CD1c-positive myeloid dendritic cell (primary cell): Measurements from ENCODE around the gene H2BK1.

Experiments used
- DNase-seq: peaks from one replicate; pipeline ENCODE4 v3.0.0-alpha.2; 2016; ENCODE audit errors: extremely low spot score

H2BK1 gene

DNA sequence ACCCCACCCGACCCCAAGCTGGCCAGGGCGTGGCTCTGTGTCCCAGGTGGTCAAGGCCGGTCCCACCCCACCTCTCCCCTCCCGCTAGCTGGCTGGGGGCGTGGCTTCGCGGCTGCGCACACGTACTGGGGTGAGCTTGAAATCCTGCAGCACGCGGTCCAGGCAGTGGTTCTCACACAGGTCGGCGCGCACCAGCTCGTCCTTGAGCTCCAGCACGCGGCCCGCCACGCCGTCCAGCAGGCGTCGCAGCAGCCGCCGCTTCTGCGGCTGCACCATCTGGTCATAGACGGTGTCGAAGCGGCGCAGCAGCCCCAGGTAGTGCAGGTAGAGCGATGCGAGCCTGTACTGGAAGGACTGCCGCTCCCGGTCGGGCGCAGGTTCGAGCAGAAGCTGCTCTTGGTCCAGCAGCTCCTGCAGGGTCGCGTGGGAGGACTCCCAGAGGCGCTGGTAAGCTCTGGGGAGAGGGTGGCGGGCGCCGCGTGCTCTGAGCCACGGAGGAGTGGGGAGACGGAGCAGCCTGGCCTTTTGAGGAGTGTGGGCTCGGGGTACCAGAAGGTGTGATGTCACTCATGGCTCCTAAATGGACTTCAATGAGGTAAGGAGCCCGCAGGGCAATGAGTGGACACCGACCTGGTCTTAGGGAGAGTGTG lies 5.8 kb downstream of the H2BK1 start:
- DNase-seq: no peak

DNA sequence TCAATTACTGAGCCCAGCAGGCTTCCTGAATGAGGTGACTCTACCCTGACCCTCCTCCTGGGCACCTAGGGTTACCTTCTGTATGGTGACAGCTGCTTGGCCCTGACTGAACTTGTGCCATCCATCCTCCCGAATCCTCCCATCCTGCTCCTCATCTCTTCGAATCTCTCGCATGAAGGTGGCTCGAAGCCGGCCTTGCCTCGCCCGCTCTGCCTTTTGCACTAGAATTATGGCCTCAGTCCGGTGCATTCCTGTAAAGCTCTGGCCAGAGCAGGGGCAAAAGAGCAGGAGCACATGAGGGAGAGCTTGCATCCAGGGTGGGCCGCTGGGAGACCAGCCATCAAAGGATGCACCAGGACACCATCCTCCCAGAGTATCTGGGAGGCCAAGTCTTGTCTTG lies 7.5 kb downstream of the H2BK1 start:
- no peak for DNase-seq

DNA sequence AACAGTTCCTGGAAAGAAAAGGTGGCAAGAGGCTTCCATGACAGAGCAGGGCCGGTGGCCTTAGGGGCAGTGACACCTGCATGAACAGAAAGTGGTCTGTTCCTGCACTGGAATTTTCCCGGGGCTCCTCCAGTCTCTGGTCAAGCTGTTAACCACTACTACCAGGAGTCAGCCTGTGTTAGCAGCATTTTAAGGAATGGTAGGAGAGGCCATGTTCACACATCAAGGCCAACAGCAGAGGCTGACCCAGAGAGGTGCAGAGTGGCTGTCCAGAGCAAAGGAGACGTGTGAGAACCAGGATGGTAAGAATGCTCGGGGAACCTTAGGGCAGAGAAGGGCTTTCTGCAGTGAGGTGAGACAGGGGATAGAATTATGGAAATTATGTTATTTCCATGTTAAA lies 8.5 kb downstream of the H2BK1 start:
- DNase-seq: no peak

DNA sequence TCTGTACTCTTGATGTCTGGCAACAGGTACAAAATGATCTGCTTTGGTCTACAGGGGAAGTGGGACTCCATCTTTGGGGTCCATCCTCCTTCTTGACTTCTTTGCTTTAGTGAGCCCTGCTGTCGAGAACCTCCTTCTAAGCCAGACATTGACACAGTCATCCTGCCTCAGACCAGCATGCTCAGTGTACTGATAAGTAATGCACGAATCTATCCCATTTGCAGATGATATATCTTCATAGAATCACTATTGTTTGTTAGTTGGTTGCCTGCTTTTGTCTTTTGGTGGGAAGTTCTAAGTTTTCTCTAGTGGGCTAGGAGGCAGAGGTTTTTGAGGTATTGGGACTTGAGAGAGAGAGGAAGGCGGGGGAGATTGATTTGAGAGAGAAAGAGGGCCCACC lies 8.9 kb downstream of the H2BK1 start:
- DNase-seq: no peak

DNA sequence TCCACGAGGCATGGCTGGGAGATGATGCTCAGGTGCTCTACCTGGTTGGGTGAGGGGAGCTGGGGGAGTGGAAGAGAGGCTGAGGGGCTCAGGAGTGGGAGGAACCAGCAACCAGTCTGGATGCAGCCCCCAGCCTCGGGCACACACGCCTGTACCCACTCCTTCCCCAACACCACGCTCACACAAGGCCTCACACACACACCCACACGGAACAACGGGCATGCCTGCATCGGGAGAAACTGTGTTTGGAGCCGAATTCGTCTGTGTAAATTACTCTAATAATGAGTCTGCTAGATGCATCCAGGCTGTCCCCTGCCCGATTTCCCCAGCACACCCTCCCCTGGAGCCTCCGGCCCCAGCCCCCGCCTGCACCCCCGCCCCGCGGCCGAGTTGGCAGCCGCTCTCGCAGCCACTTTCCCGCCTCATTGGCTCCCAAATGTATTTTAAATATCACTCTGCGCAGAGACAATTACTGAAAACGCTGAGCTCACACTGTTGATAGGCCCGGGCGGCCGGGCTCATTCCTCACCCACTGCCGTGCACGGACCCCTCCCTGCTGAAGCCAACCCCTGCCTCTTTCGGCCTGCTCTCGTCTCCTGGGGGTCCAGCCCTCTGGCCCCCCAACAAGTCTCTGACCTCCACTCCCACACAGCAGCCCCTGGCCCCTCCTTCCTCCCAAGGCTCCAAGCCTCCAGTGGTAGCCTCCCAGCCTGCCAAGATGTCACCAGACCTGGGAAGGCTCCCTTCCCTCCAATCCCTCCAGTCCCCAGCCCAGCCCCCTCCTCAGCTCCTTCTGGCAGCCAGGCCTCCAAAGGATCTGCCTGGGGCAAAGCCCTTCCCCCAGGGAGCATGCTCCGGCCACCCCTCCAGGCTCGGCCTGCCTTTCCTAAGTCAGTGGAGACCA lies 11.1 kb downstream of the H2BK1 start:
- DNase-seq: no peak

DNA sequence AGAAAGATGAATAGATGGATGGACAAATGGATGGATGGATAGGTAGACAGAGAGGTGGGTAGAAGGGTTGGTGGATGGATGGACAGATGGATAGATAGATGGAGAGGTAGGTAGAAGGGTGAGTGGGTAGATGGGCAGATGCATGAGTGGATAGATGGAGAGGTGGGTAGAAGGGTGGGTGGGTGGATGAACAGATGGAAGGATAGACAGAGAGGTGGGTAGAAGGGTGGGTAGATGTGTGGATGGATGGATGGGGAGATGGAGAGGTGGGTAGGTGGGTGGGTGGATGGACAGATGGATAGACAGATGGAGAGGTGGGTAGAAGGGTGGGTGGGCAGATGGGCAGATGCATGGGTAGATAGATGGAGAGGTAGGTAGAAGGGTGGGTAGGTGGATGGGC lies 12.4 kb downstream of the H2BK1 start:
- no peak for DNase-seq

DNA sequence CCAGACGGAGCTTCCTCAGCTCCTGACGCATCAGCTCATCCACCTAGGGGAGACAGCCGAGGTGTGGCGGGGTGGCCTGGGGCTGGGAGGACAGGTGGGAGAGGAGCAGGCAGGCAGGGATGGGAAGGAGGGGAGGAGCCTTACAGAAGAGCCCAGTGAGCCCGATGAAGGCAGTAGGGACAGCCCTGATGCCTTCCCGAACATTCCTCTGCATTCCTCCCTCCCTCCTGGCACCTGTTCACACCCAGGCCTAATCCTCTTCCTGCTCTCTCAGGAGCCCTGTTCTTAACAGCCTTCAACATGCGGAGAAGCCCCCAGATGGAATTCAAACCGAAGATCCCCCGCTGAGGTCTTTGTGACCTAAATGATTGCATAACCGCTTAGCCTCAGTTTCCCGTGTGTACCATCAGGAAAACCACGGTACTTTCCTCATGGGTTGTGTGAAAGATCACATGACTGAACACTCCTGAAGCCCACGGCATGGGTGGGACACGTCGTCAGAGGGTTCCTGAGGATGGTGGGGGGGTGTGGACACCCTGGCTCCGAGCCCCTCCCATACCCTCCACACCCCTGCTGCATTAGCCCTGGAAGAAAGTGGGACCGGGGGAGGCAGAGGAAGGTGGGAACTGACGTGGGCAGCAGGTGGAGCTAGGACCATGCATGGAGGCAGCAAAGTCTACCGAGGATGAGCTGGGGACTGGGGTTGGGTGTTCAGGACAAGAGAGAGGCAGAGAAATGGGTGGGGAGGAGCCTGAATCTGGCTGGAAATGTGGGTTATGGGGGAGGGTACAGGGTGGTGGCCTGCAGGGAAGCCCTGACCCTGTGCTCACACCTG lies 14.5 kb downstream of the H2BK1 start:
- DNase-seq: no peak

DNA sequence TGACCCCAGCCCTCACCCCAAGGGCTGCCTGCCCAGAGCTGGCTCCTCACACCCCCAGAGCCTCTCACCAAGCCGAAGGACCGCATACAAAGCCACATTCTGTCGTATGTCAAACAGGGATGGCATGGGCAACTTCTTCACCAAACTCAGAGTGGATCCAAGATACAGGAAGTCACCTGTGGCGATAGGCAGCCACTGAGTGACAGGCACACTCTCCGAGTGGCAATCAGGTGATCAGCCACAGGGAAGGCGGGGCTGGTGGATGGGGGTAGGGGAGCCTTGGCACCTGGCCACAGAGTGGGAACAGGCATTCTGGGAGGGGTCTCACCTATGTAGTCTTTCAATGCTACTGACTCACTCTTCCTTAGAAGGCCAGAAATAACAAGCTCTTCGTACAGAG lies 16.1 kb downstream of the H2BK1 start:
- DNase-seq: no peak

DNA sequence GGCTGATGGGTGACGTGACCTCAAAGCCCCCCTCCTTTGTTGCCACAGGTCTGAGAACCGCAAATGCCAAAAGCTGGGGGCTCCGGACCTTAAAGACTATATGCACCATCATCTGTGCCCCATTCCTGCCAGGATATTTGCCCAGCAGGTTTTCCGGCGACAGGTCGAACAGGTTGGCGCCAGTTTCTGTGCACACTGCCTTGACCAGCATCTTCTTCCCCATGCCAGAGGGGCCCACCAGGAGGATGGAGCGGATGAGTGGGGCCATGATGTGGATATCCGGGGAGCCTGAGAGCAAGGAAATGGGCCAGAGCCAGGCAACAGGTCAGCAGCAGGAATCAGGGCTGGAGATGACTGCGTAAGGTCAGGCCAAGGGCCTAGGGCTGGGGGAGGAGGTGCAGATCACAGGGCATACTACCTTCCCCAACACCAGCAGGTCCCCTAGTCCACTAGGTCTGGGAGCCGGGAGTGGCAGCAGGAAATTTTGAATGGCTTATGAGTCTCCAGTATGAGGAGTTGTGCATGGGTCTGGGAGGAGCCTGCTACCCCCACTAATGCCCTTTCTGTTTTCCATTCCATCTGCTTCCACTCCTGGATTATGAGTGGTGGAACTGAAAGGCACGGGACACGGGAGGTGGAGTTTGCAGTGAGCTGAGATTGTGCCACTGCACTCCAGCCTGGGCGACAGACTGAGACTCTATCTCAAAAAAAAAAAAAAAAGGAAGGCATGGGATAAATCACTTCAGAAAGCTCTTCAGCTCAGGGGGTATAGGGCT lies 16.9 kb downstream of the H2BK1 start:
- no peak for DNase-seq

DNA sequence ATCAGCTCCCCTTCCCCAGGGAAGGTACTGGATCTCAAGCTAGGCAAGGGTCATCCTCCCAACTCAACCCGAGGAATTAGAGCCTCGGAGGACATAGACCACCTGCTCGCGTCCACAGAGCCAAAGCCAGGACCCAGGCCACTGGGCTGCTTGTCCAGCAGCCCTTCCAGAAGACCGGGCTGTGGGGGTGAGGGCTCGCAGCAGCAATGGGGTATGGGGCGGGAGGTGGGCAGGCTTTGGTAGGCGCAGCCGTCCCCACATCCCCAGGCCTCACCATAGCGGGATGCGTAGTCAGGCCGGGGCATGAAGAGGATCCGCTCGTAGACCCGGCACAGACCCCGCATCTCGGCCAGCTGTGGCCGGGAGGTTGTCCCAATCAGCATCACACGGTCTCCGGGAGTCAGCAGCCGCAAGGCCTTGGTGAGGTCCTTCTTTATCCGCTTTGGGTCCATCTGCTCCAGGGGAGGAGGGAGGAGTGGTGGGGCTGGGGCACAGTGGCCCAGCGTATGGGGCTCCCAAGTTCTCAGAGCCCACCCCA lies 18.2 kb downstream of the H2BK1 start:
- no peak for DNase-seq

DNA sequence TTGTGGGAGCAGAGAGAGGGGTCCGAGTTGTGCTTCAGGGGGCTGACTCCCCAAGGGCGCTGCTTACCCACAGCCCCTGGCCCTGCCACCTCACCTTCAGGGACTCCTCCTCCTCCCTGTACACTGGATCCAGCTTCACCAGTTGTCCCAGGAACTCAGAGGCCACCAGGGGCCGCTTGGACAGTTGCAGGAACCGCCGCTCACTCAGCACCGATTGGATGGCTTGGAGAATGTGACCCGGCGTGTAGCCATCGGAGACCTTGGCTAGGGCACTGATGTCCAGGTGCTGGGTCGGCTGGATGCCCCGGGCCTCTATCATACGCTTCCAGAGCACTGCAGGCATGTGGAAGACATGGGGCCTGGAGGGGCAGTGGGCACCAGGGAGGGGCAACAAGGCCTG lies 18.7 kb downstream of the H2BK1 start:
- DNase-seq: no peak

DNA sequence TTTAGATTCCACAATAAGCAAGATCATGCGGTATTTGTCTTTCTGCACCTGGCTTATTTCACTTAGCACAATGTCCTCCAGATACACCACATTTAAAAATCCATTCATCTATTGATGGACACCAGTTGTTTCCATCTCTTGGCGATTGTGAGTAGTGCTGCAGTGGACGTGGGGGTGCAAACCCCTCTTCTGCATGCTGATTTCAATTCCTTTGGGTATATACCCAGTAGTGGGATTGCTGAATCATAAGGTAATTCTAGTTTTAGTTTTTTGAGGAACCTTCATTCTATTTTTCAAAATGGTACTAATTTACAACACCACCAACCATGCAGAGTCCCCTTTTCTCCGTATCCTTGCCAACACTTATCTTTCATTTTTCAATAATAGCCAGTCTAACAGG lies 21.2 kb downstream of the H2BK1 start:
- no peak for DNase-seq

DNA sequence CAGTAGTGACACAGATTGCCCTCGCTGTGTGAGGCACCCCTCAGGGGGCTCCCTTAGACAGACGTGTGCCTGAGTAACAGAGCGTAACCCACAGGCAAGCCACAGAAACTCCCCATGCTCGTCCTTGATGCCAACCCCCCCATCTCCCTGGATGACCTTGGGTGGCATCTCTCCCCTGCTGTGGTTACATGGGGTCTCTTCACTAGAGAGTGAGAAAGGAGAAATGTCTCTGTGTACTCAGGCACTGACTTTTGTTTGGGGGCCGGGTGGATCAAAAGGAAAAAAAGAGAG lies 22.1 kb downstream of the H2BK1 start:
- no peak for DNase-seq

DNA sequence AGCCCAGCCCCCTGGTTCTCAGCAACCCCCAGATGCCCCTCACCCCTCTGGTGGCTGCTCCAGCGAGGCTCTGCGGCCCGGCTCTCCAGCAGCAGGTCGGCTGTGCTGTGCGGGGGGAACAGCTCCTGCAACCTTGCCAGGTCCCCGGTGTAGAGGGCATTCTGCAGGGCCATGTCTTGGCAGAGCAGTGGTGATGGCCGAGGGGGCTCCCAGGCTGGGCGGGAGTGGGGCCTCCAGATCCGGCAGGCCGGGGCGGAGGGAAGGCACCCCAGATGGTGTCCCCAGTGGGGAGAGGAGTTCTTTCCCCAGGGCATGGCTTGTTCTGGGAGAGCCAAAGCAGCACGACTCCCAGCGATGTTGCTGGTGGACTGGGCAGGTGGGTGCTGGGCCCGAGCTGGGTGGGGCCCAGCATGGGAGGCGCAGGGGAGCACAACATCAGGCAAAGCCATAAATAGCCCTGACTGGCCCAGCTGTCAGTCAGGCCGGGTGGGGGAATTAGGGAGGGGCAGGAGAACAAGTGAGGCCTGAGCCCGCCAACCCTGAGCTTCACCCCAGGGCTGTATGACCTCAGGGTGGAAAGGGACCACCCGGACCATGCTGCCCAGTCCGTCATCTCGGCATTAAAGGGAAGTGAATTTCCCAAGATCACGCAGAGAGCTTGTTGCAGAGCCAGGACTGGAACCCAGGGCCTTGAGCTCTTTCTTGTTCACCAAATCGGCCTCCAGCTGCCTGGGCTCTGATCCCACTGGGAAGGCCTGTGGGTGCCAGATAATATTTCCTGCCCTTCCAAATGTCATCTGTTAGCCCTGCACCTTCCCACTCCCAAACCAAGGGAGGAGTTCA lies 22.7 kb downstream of the H2BK1 start:
- DNase-seq: no peak

DNA sequence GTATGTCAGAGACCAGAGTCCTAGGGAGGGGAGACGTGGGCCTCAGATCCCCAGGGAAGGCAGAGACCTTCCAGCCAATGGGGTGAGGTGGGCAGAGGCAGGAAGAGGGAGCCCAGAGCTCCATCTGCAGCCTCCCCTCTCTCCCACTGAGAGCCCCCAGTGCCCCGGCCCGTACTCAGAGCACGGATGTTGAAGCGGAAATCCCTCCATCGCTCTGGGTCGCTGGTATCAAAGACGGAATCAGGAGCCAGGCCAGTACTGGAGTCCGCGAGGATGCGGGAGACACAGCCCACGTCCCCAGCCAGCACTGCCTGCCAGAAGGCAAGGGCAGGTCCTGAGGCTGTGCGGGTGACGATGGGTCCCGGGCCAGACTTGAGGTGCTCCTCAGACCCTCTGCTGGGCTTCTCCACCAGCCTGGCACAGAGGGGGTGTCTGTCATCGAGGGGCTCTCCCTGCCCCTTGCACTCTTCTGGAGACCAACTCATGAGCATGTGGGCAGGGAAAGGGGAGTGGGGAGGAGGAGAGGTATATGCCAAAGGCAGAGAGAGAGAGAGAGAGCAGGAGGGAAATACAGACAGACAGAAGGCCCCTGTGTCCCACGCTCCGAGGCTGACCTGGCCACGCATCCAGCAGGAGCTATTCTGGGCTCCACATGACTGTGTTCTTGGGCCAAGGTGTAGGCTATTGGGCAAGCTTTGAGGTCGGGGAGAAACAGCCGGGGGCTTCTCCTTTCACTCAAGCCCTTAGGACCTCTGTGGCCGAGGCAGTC lies 23.5 kb downstream of the H2BK1 start, which contains the start of gene ASB10:
ASB10 (minus strand) TSS at position 611 of the 769 bp plus-strand sequence; CDS start at position 491, 120 bp downstream.
- DNase-seq: no peak

DNA sequence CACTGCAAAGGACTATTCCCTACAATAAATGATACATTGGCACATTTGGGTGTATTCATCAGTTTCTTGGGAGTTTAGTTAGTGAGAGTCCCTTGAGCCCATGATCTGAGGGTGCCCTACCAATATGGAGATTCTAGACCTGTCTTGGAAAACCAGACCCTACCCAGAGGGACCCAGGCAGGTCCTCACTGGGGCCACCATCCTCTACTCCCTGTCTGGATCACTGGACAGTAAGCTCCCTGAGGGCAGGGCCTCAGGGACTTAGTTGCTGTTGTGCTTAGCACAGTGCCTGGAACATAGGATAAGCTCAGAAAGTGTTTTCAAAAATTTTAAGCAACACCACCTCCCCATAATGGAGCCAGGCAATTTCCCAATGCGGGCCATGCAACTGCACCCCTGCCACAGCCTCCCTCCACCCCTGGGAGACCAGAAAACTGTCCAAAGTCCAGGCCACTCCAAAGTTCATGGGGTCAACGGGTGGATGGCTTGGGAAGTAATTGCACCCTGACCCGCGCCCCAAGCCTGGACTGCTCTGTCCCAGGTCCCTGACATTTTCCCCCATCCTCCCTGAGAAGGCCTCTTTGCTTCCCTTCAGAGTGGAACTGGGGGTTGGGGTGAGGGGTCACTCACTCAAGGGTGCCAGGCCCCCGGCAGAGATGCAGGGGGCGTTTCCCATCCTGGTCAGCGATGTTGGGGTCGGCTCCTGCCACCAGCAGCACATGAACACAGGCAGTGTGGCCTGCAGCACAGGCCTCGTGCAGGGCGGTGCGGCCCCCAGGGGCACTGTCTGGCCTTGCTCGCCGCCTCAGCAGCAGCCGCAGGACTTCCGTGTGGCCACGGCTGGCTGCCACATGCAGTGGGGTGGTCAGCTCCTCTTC lies 24.3 kb downstream of the H2BK1 start:
- DNase-seq: no peak

DNA sequence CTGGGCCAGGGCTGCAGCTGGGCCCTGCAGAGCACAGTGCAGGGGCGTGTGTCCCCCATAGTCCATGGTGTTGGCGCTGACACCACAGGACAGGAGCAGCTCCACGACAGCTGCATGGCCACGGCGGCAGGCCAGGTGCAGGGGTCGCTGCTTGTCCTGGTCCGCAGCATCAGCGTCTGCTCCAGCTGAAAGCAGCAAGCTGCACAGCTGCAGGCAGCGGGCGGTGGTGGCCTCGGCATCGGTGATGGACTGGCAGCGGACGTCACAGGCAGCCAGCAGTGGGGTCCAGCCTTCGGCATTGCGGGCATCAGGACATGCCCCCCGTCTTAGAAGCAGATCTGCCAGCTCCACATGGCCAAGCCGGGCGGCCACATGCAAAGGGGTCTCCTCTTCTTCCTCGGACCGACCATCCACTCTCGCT lies 29.3 kb downstream of the H2BK1 start:
- no peak for DNase-seq

DNA sequence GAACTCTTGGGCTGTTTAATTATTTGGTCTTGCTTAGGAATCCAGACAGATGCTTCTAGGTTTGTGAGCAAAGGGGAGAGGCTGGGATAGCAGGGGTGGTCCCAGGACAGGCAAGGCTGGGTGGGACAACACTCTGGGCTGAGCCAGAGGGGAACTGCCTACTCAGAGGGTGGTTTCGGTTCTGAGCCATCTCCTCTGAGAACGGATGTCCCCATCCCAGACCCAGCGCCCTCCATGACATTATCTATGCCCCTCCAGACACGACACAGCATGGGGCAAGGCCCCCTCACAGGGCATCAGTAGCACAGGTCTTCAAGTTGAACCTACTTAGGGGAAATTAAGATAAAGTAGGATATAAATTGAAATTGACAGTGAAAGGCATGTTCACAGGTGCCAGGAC lies 30.3 kb downstream of the H2BK1 start:
- no peak for DNase-seq
